ENCODE data around the gene RAB5IF.
"Not testable (repeated sequence)": the region's sequence is repeated elsewhere in the genome, so short reads cannot be mapped to it uniquely, and the experiment has no call there.

RAB5IF gene

GRCh38 chr20:36631646-36632045 is 26.1 kb downstream of the RAB5IF start:
- no peak for DNase-seq

DNA sequence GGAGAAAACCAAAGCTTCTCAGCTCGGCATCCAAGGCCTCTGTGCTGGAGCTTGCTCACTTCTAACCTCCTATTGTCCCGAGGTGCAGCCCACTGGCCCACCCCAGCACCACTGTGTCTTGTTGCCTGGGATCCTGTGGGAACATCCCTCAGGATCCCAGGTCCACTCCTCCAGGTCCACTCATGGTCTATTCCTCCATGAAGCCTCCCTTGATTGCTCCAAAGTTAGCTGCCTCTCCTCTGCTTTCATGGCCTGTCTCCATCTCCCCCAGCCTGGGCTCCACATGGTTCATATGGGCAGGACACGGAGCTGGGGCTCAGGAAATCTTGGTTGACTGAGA is 26.5 kb downstream of the RAB5IF start:
- no peak for DNase-seq

DNA sequence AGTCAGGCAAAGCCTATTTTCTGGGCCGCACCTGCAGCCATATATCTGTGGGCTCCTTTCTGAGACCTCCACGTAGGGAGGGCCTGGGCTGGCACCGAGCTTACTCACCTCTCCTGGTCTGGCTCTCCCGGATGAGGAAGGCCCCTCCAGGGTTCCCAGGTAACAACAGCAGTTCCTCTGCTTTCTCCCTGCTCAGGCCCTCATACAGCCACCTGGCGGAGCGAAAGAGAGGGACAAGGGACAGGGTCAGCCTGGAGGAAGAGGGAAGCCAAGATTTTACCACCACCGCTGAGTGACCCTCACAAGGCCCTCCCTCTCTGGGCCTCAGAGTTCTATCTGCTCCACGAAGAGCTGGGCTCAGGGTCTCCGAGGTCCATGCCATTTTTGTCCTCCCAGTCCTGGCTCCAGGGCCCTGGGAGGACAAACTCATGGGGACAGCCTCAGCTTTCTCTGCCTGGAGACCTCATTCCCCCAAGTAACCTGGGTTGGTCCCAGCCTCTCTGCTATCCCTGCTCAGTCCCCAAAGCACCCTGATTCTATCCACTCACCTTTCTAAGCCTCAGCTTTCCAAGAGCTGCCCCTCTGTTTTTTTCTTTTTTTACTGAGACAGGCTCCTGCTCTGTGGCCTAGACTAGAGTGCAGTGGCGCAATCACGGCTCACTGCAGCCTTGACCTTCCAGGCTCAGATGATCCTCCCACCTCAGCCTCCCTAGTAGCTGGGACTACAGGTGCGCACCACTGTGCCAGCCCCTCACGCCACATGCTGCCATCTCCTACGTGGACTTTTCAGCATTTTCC is 27.1 kb downstream of the RAB5IF start:
- DNase-seq = no peak

DNA sequence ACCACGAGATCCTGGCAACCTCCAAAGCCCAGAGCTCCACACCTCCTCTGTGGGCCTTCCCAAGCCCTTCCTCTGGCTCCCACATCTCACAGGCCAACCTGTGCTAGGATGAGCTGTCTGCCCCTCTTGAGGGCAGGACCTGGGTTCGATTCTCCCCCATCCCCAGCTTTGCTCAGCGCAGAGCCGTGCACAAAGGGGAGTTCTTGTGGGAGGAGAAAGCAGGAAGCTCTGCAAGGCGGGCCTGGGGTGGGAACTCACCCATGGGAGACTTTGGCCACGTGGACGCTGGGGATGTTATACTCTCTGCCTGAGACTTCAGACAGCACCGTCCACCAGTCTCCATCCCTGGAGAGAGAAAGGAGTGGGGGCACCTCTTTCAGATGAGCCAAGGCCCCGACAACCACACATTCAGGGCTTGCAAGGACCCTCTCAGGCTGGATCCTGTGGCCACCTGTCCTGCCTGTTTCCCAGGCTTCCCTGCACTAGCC is 27.8 kb downstream of the RAB5IF start:
- DNase-seq = no peak

DNA sequence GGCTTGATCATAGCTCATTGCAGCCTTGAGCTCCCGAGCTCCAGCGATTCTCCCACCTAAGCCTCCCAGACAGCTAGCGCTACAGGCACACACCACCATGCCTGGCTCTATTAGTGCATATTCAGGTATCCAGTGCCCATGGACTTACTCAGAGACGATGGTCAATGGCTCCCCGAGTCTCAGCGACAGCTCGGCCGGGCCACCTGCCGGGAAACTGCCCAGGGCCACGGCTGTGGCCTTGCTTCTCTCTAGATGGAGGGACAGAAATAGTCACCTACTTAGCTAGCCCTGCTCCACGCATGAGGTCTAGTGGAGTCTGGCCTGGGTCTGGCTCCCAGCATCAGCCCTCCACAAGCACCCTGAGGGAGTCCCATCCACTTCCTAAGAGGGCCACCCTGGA is 28.8 kb downstream of the RAB5IF start:
- no peak for DNase-seq

GRCh38 chr20:36638876-36639400 is 33.4 kb downstream of the RAB5IF start:
- DNase-seq = not testable (repeated sequence)

- DNase-seq = no peak
Measured at GRCh38 chr20:36641506-36641843, 35.9 kb downstream of the RAB5IF start.

GRCh38 chr20:36642136-36642535 is 36.6 kb downstream of the RAB5IF start:
- no peak for DNase-seq

- peak; percentile 67 for DNase-seq
Measured at GRCh38 chr20:36644032-36644705, 38.6 kb downstream of the RAB5IF start.

GRCh38 chr20:36644706-36645095 is 39.1 kb downstream of the RAB5IF start:
- peak; percentile 58 for DNase-seq

GRCh38 chr20:36645353-36645752 is 39.8 kb downstream of the RAB5IF start:
- no peak for DNase-seq

- peak; percentile 80 for DNase-seq
Measured at GRCh38 chr20:36645998-36646397, 40.4 kb downstream of the RAB5IF start, which contains the start of gene SLA2. TSS of gene SLA2 (minus strand) at chr20:36646196. CDS start at chr20:36641335, 4,861 bp downstream.

DNA sequence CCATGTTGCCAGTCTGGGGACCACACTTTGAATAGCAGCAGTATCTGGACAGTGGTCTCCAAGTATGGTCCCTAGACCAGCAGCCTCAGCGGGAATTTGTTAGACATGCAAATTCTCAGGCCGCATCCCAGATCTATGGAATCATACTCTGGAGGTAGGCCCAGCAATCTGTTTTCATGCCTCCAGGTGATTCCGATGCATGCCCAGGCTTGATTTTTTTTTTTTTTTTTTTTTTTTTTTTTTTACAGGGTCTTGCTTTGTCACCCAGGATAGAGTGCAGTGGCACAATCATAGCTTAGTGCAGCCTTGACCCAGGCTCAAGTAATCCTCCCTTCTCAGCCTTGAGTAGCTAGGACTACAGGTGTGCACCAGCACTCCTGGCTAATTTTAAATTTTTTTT is 41.1 kb downstream of the RAB5IF start:
- no peak for DNase-seq

- DNase-seq = no peak
Measured at GRCh38 chr20:36647196-36648121, 41.9 kb downstream of the RAB5IF start.

DNA sequence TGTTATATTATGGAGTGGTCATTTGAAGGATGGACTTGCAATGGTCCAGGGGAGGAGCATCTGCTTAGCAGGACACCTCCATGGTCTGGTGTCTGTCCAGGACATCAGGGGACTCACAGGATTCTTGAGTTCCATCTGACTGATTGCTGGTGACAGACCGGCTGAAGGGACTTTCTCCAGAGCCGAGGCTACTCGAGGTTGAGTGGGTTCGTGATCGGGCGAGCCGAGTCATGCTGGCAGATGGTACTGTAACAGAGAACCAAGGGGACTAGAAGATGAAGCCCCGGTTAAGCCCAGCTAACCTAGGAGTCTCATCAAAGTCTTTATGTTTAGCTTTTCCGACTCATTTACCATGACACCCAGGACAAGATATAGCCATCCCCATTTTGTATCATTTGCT is 47.9 kb downstream of the RAB5IF start:
- no peak for DNase-seq

GRCh38 chr20:36654506-36654905 is 48.9 kb downstream of the RAB5IF start:
- no peak for DNase-seq

- DNase-seq = no peak
Measured at GRCh38 chr20:36655004-36655403, 49.4 kb downstream of the RAB5IF start.

DNA sequence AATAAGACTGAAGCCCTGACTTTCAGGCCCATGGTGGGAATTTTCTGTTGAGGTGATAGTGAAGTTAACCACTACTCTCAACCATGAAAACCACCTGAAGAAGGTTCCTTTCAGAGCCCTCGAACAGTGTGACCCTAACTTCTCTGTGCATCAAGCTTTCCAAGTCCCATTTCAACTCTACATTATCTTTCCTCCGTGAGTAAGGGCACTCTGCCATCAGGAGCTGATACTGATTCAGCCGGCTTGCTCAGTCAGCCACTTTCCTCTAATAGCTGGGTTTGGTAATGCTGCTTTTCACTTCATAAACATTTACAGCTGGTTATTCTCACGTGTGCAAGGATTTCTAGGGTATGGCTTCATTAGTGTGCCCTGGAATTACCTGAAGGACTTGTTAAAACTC is 51.2 kb downstream of the RAB5IF start:
- no peak for DNase-seq

- peak; percentile 51 for DNase-seq
Measured at GRCh38 chr20:36658300-36658699, 52.7 kb downstream of the RAB5IF start.
